Right lung (tissue), 5 donors: ENCODE data around the gene PSAP. TPM values are rescaled to one million over a fixed set of nuclear protein-coding genes. Genes with fewer than 3 reads are reported as not detected.

Source experiments
- DNase-seq, 2 donors: peaks; one replicate each; pipeline ENCODE4 v3.0.0-alpha.2; 2013
- polyA plus RNA-seq, 5 donors: library from polyadenylated mRNA; unstranded; fragments of 120-200 nt; gene quantifications; one replicate each; pipeline versions ENCODE4 v1.2.1 to v1.2.3, GENCODE V29; 2013; ENCODE audit warnings: inconsistent platforms in 1 of 5, low replicate concordance in 1 of 5; ENCODE audit not compliant: insufficient read length in 5 of 5, insufficient read depth in 1 of 5

PSAP gene
- polyA plus RNA-seq, 5 donors: 479 to 586 (median 548) TPM

DNA sequence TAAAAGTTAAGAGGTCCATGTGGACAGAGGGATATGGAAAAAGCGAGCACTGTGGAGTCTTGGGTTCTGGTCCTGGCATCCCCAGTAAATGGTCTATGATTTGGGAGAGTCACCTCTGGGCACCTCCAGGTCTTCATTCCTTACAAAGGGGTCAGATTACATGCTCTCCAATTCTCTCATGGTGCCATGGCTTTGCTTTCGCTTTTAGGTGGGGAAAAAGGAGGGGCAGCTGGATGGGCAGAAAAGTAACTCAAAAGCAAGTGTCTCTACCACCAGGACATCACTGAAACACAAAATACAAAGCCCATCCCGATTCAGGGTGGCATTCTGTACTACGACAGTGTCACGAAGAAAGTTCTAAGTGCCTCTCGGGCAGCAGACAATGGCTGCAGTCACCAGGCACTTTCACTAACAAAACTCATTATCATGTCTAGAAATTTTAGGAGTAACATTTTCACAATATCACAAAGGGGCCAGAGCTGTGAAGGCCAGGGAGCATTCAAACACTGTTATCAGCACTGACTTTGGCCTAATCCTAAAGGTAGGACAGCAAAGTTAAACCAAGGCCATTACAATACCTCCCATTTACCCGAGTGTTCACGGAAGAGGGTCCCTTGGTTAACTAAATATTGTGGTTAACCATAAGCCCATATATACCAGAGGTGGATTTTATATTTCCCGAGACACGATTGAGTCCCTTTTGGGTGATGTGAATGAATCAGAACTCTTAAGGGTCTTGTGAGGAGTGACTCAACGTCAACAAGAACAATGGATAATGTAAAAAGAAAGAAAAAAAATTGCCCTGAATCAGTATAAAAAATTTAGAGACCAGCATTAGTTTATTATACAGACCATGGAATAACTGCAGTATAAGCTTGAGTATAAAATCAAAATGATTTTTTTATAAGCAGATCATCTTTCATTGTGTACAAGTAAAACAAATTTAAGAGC lies 2.5 kb downstream of the PSAP start:
- DNase-seq: no peak

- DNase-seq: no peak
Observed at GRCh38 chr10:71847418-71847817, 3.6 kb downstream of the PSAP start.

- DNase-seq: no peak
Observed at GRCh38 chr10:71846816-71847215, 4.2 kb downstream of the PSAP start.

DNA sequence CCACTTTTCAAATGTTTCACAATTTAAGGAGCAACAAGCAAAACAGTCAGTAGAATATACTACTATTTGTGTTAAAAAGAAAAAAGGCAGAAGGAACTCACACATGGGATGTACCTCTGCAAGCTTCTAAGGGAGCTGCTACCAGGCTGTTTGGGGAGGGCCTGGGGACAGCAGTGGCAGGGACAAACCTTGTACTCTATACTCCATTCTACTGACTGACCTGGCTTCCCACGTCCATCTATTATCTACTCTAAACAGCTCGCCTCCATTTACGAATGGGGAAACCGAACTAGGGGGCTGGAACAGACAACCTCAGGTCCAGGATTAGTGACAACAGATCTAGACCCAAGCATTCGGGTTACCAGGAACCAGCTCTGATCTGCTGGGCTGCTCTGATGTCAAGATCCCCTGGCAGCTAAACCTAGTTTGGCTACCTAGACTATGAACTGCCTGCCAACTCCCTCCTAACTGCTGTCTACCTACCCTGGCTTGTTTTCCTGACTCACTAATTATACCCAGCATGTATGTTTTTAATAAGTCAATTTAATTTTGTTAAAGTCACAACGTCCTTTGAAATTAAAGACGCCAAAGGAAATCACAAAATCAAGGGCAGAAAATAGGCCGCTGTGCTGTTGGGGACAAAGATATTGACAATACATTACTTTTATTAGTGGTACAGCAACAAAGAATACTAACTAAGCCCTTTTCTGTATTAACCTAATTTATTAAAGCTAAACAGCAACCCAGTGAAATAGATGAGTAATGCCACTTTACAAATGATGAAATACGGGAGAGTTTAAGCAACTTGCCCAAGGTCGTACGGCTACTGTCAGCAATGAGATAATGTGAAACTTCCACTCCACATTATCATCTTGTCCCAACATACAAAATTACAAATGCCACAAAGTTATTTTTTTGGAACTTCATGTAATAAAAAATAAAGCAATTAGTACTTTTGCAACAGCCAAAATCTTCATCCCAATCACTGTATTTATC lies 5.3 kb downstream of the PSAP start:
- no peak for DNase-seq

DNA sequence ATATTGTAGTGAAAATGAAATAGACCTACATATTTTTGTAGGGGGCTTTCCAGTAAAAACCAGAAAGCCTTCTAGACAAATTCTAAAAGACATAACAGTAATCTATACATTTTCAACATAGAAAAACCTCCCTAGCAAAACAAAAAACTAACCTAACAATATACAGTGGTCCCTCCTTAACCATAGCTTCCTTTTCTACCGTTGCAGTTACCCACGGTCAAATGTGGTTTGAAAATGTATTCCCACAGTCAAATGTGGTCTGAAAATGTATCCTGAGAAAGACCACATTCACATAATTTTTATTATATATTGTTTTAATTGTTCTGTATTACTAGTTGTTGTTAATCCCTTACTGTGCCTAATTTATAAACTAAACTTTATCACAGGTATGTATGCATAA lies 6.4 kb downstream of the PSAP start:
- no peak for DNase-seq

DNA sequence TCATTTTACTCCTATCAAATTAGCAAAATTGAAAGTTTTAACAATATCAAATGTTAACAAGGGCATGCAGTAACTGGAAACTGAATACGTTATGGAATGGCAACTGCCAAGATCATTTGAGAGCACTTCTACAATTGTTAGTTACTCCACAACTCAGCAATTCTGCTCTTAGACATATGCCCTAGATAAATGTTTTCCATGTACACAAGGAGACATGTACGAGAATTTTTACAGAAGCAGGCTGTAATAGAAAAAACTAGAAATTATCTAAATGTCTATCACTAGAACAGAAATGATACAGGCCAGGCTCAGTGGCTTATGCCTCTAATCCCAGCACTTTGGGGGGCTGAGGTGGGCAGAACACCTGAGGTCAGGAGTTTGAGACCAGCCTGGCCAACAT lies 7.0 kb downstream of the PSAP start:
- no peak for DNase-seq

DNA sequence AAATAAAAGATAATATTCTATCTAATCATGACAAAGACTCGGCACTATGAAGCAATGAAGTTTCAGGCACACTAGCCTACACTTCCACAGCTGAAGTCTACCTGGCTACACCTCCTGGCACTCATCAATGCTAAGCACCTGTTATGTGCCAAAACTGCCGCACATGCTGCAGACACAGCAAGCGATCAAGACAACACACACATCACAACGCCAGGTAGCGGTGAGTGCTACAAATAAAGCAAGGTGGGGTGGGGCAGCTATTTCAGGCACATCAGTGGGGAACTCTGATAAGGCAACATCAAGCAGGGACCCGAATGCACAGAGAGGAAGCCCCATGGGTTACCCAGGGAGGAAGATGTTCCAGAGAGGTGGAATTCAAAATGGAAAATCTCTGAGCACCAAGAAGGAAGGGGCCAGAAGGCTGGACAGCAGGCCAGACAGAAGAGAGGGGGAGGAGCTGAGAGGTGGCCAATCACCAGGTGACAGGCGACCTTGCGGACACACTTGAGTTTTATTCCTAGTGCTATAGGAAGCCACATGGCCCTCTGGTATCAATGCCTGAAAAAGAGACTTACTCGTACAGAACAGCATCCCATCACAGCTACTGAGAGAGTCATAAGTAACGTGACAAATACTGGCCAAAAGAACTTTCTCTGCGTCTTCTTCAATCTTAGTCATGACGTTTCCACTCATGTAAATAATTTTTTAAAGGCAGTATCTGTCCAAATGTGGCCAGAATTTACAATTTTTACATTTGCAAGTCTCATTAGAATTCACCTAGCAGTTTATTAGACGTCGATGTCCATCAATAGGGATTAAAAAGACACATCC lies 8.0 kb downstream of the PSAP start:
- no peak for DNase-seq

- no peak for DNase-seq
Observed at GRCh38 chr10:71842422-71842821, 8.6 kb downstream of the PSAP start.

DNA sequence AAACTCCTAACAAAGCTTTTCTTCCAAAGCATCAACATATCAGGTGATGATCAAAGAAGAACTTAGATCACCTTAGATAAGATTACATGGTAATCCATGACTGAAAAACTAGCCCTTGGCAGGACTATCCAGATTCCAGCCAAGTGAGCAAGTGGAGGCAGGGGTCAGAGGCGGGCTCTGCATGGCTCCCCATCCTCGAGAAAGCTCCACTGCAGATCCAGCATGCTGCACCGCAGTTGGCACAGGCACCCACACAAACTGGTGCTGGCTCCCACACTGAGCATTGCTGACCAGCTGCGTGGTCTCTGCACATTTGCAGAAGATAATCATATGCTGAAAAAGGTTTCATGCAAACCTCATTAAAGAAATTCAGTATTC lies 10.1 kb downstream of the PSAP start:
- DNase-seq: no peak

DNA sequence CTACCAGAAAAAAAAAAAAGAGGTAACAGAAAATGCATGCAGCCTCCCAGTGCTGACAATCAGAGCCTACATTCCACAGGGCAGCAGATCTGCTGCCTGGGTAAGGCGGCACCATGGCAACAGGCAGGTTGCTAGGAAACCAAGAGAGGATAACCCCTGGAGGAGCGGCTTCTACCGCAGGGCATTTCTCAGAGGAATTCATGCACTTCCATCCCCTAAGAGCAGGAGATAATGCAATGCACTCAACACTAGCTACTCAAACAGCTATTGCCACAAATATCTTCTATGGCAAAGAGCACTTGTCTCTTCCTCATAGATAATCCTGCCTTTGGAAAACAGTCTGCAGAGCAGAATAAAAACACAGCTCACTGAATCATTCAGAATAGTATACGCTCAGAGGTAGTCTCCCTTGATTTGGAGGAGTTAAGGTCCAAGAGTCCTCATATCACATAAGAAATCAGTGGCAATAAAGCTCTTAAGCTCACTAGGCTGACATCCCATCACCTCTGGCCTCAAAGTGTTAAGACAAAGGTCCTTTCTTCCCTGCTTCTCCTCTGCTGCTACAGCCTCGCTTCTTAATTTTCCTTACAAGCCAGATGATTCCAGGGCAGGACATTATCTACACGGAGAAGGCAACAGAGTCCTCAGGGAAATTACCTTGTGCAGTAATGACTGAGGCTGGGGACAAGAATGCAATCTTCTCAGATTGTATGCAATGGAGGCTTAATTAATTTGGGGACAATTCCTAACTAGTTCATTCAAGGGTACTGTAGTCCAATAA lies 10.7 kb downstream of the PSAP start:
- DNase-seq: peak in 1 of 2 donors; percentile 43

DNA sequence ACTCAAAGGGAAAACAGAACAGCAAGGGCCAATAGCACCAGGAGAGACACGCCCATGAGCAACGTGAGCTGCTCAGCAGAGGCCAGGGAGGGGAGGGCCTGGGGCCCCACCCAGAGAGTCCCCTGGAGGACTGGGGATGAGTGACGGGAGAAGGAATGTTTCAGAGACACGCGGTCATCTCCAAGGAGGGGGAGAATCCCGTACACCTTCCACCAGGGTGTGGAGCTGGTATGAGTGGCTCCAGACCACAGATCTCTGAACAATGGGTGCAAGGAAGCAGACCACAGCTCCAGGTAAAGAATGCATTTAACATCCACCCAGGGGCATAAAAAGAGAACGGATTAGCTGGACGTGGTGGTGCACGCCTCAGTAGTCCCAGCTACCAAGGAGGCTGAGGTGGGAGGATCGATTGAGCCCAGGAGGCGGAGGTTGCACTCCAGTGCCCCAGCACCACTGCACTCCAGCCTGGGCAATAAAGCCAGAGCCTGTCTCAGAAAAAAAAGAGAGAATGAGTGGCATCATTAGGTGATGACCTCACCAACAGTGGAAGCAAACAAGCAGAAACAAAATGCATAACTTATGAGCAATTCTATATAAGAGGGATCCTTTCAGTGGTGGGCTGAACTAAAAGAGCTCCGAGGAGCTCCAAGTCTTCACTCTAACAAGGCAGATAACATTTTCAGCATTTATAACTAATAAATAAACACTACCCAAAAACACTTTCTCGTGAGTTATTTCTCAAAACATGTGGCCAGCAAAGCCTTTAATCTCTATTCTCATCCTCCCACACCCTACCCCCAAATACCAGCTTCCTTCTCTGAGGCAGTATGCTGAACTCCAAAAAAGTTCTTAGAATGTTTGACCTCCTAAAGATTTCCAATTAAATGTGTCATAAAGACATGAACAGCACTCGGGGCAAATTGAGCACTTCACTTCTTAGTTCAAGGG lies 12.5 kb downstream of the PSAP start:
- no peak for DNase-seq

DNA sequence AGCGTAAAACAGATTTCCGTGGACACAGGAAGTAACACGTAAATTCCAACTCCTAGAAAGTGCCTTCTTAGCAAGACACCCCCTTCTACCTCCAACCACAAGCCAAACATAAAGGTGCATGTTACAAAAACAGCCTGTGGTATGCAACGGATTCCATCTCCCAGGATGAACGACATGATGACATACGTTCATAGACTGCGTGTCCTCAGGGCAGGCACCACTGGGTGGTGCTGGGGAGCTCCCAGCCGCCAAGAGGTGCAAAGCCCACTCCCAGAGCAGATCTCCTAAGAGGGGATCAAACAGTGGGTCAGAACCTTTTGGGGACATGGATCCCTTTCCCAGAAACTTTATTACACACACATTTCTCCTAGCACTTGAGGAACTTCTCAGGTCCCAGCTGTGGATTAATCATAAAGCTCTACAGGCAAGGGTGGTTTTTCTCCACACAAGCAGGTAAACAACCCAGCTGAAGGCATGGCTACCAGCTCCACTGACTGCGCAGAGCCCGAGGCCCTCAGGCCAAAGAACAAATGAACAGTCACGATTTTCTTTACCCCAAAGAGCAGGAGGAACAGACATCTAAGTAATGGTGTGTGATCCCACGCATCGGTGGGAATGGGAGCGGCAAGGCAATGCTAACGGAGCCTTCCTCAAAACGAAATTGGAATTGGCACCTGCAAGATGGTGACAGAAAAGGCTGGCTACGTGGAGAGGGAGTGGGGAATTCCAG lies 13.8 kb downstream of the PSAP start:
- DNase-seq: no peak

DNA sequence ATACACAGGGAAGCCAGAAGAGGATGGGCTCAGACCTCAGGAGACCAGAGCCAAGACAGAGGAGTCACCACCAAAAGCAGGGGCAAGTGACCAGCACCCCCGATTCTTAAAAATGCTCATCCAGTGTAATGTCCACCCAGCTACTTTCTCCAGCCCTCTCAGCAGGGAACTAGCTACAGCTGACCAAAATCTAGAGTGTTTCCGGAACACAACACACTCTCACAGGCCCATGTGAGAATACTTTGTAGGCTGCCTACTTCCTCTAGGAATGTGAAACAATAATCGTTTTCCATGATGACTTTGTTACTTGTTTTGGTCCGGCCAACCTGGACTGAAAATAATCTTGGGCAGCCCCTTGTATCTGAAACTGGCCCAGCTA lies 14.5 kb downstream of the PSAP start:
- DNase-seq: no peak

GRCh38 chr10:71835671-71836595 lies 15.1 kb downstream of the PSAP start:
- no peak for DNase-seq

GRCh38 chr10:71834343-71834674 lies 16.7 kb downstream of the PSAP start:
- DNase-seq: no peak

DNA sequence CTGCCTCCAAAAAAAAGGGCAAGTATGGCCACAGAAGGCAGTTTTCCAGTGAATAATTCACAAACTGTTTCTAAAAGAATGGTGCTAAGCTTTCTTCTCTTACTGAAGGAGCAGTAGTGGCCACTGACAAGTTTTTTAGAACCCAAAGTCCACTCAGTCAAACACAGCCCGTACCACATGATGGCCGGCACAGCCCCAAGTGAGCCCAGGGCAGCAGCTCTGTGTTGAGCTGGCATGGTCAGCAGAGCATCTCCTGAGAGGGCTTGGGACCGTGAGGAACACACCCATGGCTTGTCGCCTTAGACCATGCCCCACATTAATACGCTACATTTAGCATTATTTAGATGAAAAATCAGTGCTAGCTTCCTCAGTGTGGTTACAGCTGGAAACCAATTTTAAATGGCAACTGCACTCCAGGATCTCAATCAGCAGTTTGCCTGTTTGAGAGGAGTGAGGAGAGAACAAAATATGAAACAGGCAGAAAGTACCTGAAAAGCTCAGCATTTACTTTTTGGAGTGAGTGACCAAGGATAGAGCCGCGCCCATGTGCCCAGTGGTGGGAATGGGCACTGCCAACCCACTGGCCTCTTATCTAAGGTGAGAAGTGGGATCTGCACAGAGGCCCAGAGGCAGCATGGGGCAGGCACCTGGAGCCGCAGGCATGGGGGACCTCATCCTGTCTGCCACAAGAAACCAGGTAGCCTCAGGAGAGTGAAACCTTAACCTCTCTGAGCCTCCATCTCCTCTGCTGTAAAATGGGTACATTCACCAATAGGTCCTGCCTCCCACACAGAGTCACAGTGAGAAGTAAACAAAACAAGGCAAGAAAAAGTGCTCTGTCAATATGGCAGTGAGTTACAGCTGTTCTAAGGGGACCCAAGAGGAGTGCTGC lies 17.4 kb downstream of the PSAP start:
- DNase-seq: no peak

- DNase-seq: no peak
Observed at GRCh38 chr10:71832967-71833366, 18.1 kb downstream of the PSAP start.
